T-helper 1 cell treated with Interleukin-12 subunit alpha and Interleukin-12 subunit beta and Interleukin-4 antibody, amounts not matched to agents 30 ng/mL and 1 ng/mL, for 36 hours (primary cell): Measurements from ENCODE around the gene BNC2. TPM values are rescaled to one million over a fixed set of nuclear protein-coding genes. Genes with fewer than 3 reads are reported as not detected.

Source experiments
- intact Hi-C: fragments of 100-400 bp; cut with micrococcal nuclease; formaldehyde crosslinking; loops from one replicate; pipeline ENCODE4 v1.15.1; 2024
- total RNA-seq: library from RNA; stranded (reverse); gene quantifications from 2 replicates; pipeline ENCODE4 v1.2.3, GENCODE V29; 2022

Gene BNC2
- total RNA-seq, 1 donor from 2014 or later, result not detected

GRCh38 chr9:16817002-16817401 lies 53.5 kb downstream of the BNC2 start:
- intact Hi-C loops, result no loop called here

GRCh38 chr9:16816011-16816410 lies 54.5 kb downstream of the BNC2 start:
- intact Hi-C loops, result no loop called here

DNA sequence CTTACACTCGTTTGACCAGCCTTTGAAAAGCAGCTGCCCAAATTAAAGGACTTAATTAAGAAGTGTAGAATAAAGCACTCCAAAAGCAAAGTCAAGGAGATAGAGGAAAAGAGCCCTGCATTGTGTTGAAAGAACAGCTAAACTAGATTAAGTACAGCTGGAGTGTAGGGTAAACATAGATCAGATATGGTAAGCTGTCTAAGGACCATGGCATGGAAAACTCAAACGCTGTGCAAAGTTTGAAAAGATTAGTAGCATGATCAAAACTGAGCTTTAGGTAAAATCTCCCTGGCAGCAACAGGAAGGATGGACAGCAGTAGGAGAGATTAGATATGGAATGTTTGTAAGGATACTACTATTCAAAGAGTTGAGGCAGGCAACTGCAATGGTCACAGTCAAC lies 55.4 kb downstream of the BNC2 start:
- intact Hi-C loops, result no loop called here

DNA sequence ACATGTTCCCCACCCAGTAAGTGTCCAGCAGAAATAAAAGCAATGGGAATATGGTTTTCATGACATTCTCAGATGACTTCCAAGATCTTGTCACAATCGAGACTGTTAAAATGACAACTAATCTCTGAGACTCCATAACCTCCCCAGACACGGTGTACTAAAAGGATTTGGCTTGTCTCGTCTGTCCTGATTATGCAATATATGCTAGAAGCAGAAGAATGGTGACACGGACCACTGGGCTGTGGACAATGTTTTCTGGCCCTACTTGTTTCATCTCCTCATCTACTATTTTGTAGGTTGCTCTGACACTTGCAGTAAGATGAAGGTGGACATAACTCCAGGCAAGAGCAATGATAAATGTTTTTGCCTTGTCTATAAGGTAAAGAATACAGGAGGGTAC lies 56.6 kb downstream of the BNC2 start:
- intact Hi-C loops, result no loop called here

DNA sequence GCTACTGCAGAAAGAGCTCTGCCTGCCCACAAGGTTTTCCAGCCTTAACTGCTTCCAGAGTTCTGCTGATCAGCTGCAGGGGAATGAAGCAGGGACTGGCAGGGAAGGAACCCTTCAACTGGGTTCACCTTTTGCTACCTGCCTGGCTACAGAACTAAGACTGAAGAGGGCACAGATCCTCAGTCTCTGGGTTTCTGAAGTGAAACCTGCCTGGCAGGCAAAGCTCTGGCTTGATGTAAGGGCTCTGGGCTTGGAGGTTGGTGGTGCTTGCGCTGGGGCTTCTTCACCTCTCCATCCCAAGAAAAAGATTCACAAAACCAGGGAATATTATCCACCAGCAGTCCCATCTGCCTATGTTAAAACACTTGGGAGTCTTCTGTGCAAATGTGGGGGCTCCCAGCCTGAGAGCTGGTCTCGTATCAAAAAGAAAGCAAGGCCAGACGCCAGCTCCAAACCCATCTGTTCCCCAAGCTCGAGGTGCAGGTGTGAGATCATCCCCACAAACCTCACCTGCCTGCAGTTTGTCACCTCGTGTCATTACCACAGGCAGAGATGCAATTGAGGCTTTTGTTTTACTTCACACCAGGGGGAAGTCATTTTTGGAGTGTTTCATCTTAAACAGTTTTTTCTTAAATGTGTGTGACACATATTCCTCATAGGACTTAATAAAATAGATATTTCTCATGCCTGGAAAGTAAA lies 58.3 kb downstream of the BNC2 start:
- intact Hi-C loops, result no loop called here

DNA sequence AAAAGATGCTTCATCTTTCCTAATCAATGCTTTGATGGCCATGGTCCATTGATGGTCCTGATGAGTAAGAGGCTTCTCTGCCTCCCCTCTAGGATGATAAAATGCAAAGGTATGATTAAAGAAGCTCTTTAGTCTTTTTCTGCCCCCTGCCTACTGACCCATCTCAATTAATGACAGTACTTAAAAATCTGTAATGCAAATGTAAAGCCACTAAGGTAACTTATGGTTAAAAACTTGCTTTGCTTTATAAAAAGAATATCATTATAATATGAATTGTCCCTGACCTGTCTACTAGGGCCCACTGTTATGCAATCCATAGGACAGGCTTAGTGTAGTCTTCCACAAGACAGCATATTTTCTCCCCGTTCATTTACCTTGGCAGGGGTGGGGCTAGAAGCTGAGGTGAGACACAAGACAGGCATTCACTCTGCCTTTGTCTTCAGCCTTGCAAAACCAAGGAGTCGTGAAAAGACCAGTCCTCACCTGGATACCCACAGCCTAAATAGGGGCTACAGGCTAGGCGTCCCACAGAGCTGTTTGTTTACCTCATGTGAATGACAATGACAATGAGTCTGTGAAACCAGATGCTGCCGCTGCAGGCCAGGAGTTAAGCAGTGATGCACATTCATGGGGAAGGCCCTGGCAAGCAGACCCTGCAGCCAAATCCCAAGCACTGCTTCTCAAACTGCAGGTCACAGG lies 60.4 kb downstream of the BNC2 start:
- intact Hi-C loops, result loop anchor here (10.0 kb wide), 1 partner anchor 45 kb away; no protein-coding TSS in a partner anchor

DNA sequence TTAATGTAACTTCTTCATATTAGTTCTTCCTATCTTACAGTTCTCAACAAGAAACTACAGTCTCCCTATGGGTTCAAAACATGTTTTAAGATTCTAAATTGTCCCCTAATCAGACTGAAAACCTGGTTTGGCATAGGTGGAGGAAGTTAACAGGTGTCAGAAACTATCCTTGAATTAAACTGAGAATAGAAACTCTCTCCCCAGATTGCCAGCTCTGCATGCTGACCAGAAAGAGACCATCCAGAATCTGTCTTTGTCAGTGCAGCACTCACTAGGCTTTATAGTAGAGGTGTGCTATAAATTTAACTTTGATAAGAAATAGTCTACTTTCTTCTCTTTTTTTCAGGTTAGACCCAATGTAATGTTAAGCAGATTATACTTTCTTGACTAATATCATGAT lies 63.8 kb downstream of the BNC2 start:
- intact Hi-C loops, result loop anchor here (10.0 kb wide), 1 partner anchor 48 kb away; no protein-coding TSS in a partner anchor

DNA sequence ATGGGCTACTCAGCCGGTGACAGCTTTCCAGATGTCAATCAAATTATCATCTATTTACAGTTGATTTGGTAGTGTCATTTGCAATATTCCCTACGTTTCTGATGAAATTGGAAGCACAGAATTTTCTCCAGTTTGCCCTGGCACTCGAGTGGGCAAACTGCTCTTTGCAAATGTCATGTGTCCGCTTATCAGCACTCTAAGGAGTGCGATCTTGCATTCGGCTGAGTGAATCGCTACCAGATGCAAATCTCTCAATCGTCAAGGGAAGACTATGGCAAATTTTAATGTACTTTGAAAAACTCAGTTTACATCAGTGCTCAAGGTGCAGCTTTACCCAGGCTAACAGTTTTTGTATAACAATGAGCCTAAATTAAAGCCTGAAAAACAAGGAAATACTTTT lies 66.8 kb downstream of the BNC2 start:
- intact Hi-C loops, result loop anchor here (10.0 kb wide), 1 partner anchor 51 kb away; no protein-coding TSS in a partner anchor

DNA sequence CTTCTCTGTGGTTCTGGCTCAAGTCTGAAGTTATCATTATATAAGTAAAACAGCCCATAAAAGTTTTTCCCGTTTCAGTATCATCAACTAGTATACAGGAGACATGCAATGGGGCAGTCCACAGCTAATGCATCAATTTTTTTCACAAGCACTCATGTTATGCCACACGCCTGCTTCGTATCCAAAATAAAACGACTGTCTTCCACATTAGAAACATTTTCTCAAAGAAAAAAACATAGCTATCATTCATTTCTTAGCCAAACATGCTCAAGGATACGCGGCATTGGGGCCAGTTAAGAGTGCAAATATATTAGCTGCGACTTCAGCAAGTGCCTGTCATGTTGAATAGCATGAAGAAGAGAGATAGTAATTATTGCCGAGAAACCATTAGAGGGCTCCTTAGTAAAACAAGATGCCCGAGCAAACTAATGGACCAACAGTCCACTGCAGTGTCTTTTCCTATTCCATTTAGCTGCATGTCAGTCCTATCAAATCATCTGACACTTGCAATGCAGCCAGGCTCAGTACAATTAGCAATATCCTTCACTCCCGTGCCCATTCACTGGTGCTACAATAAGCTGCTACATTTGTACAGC lies 68.5 kb downstream of the BNC2 start:
- intact Hi-C loops, result loop anchor here (10.0 kb wide), 1 partner anchor 53 kb away; no protein-coding TSS in a partner anchor

DNA sequence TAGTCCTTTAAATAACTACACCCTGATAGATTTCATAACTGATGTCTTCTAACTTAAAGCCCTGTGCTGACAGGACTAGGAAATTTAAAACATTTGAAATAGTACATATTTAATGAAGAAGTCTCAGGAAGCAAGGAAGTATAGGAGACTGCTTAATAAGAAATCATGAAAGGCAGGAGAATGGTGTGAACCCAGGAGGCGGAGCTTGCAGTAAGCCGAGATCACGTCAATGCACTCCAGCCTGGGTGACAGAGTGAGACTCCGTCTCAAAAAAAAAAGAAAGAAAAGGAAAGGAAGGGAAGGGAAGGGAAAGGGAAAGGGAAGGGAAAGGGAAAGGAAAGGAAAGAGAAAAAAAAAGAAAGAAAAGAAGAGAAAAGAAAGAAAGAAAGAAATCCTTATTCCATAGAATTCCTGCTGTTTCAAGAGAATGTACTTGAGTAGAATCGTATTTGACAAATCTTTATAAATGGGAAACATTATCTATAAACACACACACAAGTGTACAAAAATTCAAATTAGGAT lies 74.1 kb downstream of the BNC2 start:
- intact Hi-C loops, result no loop called here

DNA sequence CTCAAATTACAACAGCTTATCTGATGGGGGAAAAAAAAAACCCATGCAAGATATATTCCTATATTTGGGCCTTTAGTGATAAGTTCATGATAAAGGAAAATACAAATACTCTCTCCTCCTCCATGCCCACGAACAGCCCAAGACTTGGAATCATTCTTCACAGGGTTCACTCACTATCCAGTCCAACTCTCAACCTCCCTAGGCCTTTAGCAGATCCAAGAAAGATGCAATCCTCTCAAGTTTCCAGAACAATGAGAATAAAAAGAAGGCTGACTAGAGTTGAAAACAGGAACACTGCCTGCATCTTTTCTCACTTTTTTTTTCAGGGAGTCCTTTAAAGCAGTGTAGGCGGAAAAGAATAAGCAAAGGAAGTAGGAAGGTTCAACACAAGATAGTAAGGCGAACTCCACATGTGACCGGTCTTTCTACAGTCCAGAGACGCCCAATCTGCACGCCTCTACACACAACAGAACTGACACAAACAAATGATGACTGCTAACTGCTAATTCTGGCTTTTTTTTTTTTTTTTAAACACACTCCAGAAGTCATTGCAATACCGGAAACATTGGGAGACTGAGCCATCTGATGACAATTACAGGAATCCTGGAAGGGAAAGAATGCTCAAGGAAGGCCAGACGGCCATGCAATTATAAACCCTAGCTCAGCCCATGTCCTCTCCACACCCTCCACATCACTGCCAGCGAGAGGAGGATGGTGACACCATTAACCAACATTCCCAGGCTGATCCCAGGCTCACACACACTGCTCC lies 75.4 kb downstream of the BNC2 start:
- intact Hi-C loops, result no loop called here

GRCh38 chr9:16794103-16794502 lies 76.4 kb downstream of the BNC2 start:
- intact Hi-C loops, result no loop called here

GRCh38 chr9:16787724-16788123 lies 82.7 kb downstream of the BNC2 start:
- intact Hi-C loops, result no loop called here

- intact Hi-C loops, result no loop called here
Observed at GRCh38 chr9:16784002-16784401, 86.5 kb downstream of the BNC2 start.

- intact Hi-C loops, result no loop called here
Observed at GRCh38 chr9:16782490-16782889, 88.0 kb downstream of the BNC2 start.

GRCh38 chr9:16775330-16775729 lies 95.1 kb downstream of the BNC2 start:
- intact Hi-C loops, result no loop called here

DNA sequence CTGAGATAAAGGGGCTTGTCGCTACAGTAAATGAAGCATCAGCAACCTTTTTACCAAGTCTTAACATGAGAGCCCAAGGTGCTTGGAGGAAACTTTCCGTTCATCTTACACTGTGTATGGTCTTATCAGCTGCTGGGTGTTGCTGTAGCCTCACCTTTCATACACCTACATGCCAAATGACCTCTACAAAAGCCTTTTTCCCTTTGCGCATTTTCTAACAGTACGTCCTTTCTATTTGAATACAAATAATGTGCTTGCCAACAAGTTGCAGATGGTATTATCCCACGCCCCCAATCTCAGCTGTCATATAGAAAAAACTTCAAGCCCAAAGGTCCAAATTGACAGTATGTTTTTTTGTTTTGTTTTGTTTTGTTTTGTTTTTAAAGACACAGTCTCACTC lies 96.9 kb downstream of the BNC2 start:
- intact Hi-C loops, result no loop called here

DNA sequence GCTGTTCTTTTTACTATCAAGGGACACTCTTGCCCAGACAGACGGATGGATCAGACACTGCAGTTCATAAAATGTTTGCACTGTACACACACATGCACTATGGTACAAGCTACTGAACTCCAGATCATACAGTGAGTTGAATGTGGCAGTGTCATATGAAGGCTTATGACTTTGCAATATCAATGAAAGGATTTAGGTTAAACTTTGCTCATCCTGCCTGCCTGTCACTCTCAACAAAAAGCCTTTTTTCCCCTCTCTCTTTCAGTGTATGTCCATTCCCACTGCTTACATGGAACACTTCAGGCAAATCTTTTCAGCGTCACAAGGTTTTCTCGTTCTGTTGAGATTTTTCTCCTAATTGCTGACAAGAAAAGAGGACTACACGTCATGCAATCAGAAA lies 97.4 kb downstream of the BNC2 start:
- intact Hi-C loops, result no loop called here

GRCh38 chr9:16771356-16771755 lies 99.1 kb downstream of the BNC2 start:
- intact Hi-C loops, result no loop called here

- intact Hi-C loops, result no loop called here
Observed at GRCh38 chr9:16769291-16769690, 101.2 kb downstream of the BNC2 start.

DNA sequence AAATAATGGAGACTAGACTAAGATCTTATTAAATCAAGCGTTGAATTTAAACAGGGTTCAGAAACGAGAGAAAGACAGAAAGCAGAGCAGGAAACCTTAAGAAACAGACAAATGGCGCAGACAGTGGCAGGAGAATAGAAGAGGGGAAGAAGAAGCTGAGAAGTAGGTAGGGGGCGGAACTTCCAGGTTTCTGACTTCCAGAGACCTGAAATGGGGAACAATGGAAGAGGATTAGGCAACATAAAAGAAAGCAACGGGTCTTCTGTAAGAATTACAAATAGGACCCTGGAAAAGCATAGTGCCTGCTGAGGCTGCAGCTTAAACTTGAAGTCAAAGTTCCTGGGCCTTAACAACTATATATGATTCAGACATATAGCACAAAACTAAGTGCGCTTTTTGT lies 101.7 kb downstream of the BNC2 start:
- intact Hi-C loops, result no loop called here
